Testis (tissue), 2 donors: ENCODE measurements around the gene RNASEH1.

Experiments
- POLR2A ChIP-seq: fragments of 450-650 bp; IDR thresholded peaks from one replicate; pipeline ENCODE4 v1.6.1; 2017; ENCODE audit warnings: antibody characterized with exemption, mild to moderate bottlenecking, moderate library complexity
- TF ChIP-seq, protein P1 (sequence below), 3 experiments: fragments of 450-650 bp in 2 of 3; fragments of 200-600 bp in 1 of 3; sonication (generic) in 1 of 3; IDR thresholded peaks; one replicate each; pipeline ENCODE4 v1.5.1; 2016 to 2019; ENCODE audit warnings: antibody characterized with exemption in 3 of 3, mild to moderate bottlenecking in 2 of 3, moderate library complexity in 1 of 3

DNA sequence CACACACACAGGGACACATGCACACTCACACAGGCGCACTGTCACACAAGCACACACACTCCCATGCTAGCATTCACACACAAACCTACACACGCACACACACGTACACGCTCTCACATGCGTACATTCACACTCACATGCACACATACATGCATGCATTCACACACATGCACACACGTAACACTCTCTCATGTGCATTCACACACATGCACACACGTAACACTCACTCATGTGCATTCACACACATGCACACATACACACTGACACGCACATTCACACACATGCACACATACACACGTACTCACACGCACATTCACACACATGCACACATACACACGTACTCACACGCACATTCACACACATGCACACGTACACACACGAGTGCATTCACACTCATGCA lies 55.1 kb downstream of the RNASEH1 start:
- TF ChIP-seq POLR2A: no peak
- TF ChIP-seq, protein P1, sequence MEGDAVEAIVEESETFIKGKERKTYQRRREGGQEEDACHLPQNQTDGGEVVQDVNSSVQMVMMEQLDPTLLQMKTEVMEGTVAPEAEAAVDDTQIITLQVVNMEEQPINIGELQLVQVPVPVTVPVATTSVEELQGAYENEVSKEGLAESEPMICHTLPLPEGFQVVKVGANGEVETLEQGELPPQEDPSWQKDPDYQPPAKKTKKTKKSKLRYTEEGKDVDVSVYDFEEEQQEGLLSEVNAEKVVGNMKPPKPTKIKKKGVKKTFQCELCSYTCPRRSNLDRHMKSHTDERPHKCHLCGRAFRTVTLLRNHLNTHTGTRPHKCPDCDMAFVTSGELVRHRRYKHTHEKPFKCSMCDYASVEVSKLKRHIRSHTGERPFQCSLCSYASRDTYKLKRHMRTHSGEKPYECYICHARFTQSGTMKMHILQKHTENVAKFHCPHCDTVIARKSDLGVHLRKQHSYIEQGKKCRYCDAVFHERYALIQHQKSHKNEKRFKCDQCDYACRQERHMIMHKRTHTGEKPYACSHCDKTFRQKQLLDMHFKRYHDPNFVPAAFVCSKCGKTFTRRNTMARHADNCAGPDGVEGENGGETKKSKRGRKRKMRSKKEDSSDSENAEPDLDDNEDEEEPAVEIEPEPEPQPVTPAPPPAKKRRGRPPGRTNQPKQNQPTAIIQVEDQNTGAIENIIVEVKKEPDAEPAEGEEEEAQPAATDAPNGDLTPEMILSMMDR (IDR thresholded peaks at IDR 0.05): no peak
